Activated T-cell treated with anti-CD3 and anti-CD28 coated beads for 24 hours (primary cell): Measurements from ENCODE around the gene GALNT10.

ENCODE experiments used
- DNase-seq: peaks from one replicate; pipeline ENCODE4 v3.0.0-alpha.2; 2020; ENCODE audit warnings: low read depth

GALNT10 gene

DNA sequence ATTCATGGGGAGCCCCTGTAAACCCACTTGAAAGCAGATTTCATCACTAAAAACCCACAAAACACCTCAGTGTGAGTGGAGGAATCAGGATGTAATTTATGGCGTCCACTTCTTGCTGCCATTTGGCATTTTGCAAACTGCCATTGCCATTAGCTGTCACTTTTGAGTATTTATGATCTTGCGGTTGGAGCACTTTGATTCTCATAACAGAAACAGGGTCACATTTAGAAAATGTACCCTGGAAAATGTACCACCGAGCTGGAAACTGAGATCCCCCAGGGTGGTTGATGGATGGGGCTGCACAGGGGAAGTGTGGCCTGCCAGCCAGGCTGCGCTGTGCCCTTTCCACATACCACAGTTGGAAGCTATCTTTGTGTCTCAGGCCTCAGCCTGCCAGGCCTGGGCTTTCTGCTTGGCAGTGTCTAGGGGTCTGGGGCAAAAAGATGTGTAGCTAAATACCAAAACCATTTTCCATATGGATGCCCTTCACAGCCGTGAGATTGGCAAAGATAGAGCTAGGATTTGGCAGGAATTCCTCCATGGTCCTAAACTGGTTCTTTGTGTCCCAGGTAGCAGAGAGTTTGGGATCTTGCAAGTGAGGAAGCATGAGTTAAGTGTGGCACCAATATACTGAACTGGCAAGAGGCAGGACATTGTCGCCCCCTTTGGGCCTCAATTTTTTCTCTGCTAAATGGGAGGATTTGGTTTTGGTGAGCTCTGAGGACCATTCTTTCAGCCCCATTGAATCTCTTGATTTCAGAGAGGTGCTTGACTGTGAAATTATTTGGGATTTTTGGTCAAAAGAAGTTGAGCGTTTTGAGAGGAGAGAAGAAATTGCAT lies 46.2 kb downstream of the GALNT10 start:
- no peak for DNase-seq

DNA sequence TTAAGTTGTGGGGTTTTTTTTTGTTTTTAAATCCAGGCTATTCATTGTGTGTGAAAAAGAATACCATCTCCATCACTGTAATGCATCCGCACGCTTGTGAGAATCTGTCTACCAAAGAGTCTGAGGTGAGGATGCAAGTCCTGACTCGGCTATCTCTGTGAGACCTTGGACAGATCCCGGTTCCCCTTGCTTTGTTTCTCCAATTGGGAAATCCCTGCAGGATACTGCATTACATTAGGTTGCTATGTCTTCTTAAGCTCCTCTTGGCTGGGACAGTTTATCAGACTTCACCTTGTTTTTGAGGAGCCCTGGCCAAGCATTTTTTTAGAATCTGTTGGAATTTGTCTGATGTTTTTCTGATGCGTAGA lies 46.8 kb downstream of the GALNT10 start:
- no peak for DNase-seq

DNA sequence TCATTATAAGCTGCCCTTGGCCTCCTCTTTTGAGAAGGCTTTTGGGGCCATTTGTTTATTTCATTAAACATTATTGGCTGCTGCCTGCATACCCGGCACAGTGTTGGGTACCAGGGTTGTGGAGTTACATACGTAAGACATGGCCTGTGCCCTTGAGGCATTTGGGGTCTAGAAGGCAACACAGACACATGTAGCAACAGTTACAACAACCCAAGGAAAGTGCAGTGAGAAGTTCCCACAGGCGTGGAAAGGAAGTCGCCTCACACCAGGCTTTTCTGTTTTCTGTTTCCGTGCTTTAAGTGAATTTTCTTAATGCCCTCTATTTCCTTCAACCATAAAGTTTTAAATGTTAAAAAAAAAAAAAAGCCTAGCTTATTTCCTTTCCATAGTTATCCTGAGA lies 47.4 kb downstream of the GALNT10 start:
- DNase-seq: no peak

DNA sequence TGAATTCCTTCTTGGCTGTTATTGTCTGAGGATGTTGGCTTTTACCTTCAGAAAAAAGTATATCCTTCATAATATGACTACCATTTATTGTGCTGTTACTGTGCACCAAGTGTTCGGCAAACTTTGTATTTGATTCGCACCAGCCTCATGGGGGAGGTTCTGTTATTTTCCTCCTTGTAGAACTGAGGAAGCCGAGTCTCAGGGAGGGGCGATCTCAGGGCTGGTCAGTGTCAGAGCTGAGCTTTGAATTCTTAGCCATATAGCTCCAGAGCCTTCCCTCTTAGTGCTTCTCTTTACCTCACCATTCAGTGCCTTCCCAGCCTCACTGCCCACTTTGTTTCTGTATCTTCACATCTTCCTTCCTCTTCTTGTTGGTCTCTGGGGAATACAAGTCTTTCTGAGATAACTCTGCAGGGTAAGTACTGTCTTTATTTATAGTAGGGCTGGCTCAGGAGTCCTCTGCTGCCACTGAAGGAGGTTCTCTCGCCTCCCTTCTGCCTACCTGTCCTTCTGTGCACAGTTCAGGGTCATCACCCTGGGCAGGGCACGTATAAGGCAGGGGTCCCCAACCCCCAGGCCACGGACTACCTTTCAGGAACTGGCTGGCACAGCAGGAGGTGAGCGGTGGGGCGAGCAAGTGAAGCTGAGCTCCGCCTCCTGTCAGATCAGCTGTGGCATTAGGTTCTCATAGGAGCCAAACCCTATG lies 48.4 kb downstream of the GALNT10 start:
- DNase-seq: no peak

DNA sequence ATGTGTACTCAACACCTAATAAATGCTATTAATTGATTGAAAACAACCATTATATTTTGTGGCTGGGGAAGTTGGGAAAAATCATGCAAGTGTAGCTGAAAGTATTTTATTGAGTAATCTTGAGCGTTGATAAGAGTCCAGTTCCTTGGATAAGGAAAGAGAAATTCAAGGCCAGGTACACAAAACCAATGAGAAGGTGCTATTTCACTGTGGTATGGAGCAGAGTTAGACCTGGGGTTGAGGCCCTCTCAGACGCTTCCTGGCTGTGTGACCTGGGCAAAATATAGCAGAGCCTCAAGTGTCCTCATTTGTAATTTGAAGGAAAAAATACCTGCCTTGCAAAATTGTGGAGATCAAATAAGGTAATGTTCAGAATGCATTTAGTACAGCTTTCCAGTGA lies 50.1 kb downstream of the GALNT10 start:
- no peak for DNase-seq

DNA sequence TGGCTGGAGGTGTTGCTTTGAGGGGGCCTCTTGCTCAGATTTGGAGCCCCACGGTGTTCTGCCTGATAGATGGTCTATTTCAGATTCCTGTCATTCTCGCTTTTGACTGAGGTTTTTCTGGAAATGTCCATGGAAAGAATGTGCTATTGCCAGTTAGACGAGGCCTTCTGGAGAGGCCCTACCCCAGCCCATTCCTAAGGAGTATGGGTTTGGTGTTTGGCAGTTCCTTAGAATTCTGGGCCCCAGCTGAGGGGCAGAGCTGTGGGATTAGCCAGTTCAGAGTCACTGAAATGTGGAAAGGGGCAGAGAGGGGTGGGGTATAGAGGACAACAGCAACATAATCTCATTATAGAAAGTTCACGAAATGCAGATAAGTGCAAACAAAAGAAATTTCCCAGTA lies 50.5 kb downstream of the GALNT10 start:
- no peak for DNase-seq

DNA sequence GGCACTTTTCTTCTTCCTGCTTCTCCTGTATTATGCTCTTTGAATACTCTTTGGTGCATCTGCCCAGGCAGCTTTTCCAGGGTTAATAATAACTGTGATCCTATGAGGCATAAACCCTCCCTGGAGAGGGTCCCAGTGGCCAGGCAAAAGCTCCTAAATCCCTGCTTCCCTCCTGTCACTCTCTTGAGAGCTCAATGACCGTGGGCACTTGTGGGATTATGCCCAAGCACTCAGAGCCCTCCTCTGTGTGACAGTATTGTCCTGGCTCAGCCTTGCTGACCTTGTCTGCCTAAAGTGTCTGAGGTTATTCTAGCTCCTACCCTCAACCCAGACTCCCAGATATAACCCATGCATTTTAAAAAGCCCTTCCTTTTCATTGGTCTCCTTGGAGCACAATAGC lies 51.9 kb downstream of the GALNT10 start:
- DNase-seq: no peak

DNA sequence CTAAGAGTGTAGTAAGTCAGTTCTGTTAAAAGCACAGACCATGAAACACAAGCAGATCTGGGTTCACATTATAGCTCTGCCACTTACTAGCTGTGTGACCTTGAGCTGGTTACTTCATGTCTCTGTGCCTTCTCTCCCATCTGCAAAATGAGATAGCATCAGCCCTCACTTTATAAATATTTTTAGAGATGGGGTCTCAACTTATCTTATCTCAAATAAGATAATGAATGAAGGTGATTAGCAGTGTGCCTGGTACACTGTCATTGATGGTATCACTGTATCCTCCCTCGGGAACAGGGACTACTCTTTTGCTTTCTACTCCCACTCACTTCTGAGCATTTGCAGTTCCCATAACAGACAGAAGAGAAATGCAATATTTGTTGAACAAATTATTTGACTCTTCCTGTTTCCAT lies 52.4 kb downstream of the GALNT10 start:
- no peak for DNase-seq

DNA sequence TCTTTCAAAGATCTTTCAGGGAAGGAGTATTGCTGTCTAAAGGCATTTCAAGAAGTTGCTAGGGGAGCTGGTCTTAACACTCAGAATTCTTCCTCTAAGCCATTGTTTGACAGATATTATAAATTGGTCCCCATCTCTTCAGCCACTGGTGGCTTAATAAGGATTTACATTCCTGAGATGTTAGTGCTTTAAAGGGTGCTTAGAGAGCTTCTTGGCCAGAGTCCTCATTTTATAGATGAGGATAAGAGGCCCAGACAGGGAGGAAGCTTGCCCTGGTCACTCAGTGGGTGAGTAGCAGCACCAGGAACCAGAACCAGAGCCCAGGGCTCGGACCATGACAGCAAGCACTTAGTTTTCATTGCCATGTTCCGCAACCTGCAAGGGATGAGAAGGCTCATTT lies 53.2 kb downstream of the GALNT10 start:
- DNase-seq: no peak

DNA sequence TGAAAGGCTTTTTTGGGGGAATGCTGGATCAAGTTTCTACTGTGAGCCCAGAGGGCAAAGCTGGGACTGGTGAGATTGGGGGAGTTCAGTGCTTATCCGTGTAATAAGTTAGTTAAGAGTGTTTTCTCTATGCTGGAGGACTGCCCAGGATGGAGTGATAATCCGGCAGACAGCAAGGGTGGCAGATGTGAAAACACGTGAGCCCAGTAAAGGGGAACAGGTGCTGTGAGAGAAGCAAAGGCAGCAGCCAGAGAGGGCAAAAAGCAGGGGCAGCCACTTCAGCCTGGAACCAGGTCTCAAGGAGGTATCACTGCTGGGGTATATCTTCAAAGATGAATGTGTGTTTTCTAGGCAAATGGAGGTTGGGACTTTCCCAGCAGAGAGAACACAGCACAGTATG lies 53.9 kb downstream of the GALNT10 start:
- DNase-seq: no peak

DNA sequence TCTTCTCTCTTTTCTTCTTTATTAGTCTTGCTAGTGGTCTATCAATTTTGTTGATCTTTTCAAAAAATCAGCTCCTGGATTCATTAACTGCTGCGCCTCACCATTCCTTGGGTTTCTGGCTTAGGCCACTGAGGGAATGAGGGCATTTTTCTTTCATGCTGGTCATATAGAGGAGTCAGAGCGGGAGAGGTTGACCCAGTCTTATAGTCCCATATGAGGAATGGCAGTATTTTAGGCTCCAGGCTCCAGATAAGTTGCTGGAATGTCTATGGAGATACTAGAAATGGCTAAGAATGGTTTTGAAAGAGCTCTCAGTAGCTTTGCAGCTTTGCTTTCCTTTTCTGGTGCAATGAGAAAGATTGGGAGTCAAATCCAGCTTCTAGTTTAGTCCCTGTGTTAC lies 58.2 kb downstream of the GALNT10 start:
- DNase-seq: no peak

DNA sequence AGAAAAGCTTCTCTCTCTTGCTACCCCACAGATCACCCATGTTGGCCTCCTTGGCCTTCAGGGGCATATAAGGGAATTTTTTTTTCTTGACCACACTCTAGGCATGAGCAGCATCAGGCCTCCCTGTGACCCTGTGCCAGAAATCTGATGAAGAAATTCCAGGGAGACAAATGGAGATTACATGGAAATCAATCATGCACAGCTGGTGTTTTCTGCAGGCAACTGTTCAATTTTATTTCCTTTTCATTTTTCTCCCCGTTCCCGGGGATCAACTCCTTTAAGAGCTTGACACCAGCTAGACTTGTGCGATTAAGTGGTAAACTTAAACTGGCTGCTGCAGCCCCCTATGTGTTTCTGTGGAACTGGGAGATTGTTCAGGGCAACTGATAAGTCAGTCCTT lies 59.3 kb downstream of the GALNT10 start:
- DNase-seq: no peak

DNA sequence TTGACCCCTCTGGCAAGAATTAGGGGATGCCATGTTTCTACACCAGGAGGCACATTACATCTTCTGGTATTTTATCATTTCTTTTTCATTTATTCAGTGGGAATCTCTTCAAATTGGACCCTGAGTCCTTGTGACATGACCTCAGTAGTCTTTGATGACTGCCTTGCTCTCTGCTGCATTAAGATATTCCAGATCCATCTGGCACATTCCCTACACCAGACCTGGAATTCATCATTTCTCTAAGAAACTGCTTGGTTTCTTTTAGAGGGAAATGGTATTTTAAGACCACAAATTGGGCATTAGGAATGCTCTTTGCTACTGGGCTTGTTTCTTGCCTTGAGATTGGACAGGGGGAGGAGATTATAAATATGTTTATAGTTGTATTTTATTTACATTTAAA lies 61.0 kb downstream of the GALNT10 start:
- no peak for DNase-seq

DNA sequence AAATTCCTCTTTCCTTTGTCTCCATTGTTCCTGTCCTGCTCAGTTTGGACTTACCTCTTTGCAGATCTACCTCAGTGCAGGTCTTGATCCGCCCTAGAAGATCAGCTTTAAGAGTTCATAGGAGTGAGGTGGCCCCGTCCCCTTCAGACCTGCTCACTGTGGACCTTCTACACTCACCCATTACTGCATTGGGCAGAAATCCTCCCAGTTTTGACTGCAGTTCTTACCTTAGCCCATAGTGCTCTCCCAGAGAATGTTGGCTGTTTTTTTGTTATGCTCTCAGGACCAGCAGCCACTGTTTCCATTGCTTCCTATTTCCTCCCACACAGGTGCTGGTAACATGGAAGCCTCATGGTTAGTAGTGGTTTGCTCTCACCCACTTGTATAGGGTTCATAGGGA lies 63.3 kb downstream of the GALNT10 start:
- DNase-seq: no peak

DNA sequence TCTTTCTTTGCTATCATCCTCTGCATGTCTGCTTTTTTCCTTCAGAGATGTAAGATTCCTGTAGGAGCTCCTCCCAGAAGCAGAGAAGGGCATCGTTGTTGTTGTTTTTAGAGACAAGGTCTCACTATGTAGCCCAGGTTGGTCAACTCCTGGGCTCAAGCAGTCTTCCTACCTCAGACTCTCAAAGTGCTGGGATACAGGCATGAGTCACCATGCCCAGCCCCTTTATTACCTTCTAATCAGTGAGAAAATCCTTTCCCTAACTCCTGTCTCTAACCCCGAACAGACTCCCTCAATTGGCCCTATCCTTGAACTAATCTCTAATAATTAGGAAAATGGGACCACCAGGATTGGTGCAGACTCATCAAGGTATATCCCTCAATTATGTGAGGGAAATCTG lies 64.4 kb downstream of the GALNT10 start:
- DNase-seq: no peak

DNA sequence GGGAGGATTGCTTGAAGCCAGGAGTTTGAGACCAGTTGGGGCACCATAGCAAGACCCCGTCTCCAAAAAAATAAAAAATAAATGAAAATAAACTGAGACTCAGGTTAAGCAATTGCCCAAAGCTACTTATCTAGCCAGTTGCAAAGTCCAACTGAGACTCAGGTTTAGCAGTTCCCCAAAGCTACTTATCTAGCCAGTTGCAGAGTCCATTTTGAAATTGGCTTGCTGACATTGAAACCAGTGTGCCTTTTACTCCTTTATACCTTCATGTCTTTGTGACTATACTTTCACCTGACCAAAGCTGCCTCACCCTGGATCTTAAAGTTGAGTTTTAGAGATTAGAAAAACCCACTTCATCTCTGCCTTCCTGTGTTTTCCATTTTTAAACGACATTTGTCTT lies 66.5 kb downstream of the GALNT10 start:
- no peak for DNase-seq

DNA sequence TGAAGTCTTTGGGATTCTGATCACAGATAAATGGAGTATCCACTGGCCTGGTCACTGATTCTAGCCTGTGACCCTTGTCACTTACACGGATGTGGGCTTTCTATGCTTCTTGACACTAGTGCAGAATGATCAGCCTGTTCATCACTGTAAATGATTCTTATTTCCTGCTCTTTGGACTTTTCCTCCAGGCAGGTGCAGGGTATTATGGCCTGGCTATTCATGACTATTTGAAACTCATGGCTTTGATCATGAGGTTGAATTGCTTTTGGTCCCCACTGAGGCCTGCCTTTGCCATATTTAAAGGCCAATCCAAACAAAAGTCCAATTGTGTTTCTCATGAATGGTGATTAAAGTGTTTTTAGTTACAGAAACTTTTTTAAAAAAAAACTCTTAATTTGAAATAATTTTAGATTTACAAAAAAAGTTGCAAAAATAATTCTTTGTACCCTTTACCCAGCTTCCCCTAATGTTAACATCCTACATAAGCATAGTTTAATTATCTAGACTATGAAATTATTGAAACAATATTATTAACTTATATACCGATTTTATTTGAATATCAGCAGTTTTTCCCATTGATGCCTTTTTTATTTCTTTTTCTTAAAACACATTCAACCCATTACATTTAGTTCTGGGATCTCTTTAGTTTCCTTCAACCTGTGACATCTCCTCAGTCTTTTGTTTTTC lies 68.1 kb downstream of the GALNT10 start:
- no peak for DNase-seq

DNA sequence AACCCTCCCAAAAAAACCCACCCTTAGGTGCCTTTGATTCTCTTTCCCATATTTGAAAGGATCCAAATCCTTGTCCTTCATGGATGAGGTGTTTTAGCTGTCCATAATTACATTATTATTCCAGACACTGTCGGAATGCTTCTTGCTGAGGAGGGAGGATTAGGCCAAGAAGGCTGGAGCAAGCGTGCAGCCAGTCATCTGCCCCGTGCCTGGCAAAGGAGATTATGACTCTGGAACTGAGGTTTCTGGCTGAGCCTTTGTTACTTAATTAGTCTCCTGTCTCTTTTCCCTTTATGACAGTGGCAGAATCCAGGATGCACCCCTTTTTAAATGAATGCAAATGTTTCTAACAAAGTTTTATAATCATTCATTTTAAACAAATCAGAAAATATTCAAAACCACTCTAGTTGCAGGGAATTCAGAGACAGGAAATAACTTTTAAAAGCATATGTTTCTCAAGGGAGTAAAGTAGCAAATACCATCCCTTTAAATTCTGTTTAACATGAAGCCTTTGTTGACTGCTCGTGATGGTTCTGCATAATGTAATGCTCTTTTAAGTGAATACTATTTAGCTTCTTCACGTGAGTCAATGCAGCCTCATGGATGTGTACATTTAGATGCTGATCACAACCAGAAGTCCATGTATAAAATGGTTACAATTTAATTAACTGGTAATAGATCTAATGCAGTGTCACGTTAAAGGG lies 69.8 kb downstream of the GALNT10 start:
- no peak for DNase-seq

DNA sequence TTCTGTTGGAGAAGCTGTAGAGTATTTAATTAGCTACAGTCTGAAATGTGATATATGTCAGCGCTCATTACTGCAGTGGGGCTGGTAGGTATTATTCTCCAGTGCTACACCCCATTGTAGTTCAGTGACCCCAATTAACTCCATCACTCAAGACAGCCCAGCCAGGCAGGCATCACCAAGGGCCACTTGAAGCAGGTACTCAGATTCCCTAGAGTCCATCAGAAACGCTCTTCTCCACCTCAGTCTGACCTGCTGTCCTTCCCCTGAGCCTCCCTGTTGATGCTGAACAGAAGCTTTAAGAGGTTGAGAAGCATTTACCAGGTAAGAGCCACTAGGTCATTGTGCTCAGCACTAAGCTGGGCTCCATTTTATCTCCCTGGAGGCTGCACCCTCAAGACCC lies 71.8 kb downstream of the GALNT10 start:
- DNase-seq: no peak

DNA sequence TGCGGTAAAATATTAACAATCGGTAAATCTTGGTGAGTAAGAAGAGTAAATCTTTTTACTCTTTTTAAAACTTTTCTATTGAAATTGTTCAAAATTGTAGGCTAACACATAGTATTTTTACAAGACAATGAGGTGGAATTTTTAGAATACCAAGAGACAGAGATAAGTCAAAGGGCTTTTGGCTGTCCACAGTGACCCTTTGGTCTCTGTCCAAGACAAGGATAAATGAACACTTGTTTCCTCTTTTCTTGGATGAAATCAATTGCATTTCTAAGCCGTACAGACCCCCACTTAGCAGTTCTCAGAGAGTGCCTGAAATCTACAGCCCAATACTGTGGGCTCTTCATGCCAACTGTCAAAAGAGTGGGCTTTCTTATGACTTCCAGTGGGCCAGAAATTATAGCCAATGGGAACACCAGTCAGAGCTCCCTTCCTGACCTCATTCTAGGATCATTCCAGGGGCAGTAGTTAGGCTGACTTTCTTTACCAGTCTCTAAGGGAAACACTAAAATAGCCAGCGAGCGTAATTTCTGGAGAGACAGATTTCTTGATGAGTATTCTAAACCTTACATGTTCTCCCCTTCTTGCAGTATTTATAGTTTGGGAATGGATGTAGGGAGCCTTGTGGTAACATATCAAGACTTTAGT lies 74.1 kb downstream of the GALNT10 start:
- no peak for DNase-seq

DNA sequence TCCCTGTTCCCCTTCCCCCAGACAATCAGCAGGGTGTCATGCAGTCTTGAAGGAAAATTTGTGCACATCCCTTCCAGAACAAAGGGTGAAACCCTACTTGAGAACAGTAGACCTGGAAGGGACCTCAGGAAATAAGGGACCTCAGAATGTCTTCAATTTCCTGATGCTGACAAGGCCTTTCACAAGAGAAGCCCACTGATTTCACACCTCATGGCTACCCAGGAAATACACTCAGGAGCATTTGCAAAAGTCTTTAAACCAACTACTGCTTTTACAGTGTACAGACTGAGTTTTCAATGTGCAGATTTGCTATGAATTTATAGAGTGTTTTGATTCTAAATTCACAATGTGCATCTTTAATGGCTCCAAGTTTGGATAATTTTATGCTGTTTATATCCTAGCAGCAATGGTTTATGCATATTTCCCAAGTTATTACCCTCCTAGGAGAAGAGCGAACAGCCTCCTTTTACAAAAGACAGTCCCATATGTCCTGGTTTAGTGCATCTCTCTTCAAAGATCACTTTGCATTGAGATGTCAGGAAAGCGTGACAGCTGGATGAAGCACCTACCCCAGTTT lies 74.8 kb downstream of the GALNT10 start:
- DNase-seq: no peak

DNA sequence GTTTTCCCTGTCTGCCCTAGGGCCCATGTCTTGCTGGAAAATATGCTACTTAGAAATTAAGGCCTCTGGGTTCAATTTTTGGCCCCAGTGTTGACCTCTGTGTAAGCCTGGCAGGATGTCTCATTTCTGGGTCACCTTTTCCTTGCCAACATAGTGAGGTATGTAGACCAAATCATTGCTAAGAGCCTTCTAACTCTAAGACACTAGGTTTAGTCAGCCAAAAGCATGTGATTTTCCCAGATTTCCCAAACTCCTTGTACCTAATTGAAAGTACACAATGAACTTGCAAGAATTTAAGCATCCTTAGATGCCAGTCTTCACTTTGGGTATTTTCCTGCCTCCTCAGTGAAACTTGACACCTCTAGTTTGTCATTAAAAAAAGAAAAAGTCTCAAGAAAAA lies 77.0 kb downstream of the GALNT10 start:
- no peak for DNase-seq
